ENCODE data around the gene ERI3.

ERI3 gene

DNA sequence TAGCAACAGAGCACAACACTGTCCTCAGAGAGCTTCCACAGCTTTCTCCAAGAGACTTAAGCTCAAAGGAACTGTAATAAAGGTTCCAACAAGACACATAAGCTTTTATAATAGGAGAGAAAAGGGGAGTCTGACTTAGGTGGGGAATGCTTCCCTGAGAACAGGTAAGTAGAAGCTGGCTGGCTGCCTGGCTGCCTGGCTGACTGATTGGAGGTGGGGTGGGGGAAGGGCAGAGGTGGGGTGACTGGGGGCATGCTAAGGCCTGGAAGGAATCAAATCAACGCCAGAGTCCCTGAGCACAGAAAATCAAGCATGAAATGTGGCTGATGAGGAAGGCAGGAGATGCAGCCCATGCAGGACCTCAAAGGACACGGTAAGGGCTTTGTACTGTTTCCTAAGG is 96.0 kb downstream of the ERI3 start:
- DNase-seq = no peak

DNA sequence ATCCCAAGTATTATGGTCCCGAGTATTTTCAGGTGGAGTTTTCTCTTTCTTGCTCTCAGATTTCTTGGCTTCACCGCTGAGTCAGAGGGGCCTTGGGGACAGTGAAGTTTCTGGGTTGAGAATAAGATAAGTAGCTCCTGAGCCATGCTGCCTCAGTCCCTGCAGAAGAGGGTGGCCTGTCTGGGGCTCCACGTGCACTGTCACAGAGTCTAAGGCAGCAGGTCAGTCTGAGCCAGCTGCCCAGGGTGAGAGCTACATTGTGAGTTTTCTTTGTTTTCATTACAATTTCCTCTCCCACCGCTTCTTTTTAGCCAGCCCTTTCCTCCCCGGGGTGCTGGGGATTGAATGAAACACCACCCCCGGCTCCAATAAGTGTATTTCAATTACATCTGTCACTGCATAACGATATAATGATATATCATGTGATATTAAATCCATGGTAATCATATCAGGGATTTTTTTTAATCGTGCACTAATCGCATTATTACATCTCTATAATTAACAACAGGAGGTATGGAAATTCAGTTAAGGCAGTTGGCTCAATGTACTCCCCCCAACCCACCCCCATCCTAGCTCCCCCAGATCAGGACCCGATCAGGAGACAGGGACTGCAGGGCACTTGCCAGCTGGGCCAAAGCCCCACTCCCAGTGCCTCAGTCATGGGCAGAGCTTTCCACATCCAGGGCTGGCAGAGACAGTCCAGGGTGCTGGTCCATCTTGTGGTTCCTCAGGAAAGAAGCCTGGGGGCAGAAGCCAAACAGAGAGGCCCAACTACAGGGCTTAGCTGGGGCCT is 98.1 kb downstream of the ERI3 start:
- DNase-seq = no peak

DNA sequence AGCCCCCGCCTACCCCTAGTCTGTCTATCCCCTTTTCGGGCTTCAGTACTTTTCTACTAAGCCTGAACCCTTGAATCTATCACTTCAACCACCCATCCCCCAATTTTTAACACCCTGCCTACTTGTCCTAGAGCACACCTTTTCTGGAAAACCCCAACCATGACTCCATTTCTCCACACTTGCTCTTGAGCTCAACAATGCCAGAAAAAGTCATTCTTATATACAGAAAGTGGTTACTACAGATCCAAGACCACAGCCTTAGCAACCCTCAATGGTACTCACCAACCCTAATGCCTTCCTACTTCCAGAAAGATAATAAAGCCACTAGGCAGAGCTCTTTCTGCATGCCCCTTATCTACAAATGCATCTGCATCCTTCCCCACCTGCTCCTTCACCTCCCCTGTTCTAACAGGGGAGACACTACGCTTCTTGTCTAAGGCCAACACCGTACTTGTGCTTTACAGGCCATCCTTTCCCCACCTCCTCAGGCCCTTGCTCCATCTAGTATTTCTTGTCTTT is 100.6 kb downstream of the ERI3 start:
- no peak for DNase-seq

DNA sequence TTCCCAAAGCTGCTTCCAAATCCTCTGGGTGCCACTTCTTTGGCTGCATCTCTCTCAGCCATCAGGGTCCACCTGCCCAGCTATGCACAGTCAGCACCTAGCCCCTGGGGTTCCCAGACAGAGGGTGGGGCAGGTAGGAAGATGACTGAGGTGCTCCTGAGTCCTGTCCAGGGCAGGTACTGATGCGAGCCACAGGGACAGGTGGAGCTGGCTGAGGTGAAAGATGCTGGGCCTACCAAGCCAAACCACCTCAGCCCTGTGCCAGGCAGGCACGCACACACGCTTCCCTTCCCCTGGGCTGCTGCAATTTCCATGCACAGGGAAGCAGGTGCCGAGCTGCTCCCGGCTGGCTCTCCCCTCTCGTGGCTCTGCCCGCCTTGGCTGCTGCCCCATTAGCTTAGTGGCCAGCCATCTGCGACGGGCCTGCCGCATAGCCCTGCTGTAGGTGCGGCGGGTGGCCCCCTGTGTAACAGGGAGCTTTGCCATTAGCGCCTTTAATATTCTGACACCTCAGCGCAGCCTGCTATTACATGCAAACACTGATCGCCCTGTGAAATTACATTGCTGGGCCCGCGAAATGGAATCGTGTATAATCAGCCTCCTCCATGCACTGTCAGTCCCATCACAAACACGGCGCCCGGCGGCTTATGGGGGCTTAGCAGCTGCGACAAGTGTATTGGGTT is 102.9 kb downstream of the ERI3 start:
- no peak for DNase-seq

GRCh38 chr1:44251486-44251885 is 103.6 kb downstream of the ERI3 start:
- no peak for DNase-seq

- no peak for DNase-seq
Observed at GRCh38 chr1:44250068-44250781, 104.8 kb downstream of the ERI3 start.

GRCh38 chr1:44249543-44249942 is 105.5 kb downstream of the ERI3 start:
- no peak for DNase-seq

GRCh38 chr1:44246806-44247205 is 108.3 kb downstream of the ERI3 start:
- no peak for DNase-seq

DNA sequence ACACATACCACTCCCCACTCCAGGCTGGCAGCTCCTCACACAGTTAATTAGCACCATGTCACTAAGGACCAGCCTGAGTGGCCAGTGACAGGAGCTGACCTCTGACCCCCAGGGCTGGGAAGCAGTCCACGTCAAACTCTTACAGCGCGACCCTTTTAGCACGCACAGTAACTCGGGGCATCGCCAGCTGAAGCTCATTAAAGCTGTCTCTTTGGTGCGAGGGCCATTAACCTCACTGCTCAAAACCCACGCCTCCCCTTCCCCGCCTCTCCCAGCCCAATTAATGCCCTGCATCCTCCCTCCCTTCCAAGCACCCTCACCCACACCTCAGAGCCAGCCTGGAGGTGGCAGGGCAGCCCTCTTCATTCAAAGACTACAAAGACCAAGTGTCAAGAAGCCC is 110.1 kb downstream of the ERI3 start:
- DNase-seq = no peak

DNA sequence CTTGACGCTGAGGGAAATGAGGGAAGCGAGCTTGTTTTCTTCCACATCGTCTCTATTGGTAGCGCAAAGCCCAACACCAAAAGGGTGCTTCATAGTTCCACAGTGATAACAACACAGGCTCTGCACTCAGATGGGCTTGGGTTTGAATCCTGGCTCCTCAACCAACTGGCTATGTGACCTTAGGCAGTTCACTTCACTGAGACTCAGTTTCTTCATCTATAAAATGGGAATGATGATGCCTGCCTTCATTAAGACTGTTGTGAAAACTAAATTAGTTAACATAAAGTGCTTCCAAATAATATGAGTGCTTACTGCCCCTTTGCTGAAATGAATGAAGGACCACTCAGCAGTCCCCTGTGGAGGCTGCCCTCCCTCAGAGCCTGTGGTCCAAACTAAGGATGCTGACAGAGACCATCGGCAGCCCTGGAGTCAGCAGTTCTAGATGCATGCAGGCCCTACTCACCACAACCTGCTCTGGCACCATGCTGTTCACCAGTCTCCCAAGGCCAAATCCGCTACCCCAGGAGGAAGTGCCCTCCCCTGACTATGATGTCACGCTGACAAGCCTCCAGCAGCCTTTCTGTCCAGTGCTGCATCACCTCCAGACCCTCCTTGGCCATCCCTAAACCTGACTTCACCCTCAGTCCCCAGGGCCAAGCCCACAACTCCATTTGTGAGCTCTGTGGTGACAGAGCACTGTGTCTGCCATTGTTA is 111.1 kb downstream of the ERI3 start:
- DNase-seq = no peak

GRCh38 chr1:44242746-44243145 is 112.3 kb downstream of the ERI3 start:
- DNase-seq = no peak

GRCh38 chr1:44240802-44241671 is 114.0 kb downstream of the ERI3 start:
- DNase-seq = no peak

DNA sequence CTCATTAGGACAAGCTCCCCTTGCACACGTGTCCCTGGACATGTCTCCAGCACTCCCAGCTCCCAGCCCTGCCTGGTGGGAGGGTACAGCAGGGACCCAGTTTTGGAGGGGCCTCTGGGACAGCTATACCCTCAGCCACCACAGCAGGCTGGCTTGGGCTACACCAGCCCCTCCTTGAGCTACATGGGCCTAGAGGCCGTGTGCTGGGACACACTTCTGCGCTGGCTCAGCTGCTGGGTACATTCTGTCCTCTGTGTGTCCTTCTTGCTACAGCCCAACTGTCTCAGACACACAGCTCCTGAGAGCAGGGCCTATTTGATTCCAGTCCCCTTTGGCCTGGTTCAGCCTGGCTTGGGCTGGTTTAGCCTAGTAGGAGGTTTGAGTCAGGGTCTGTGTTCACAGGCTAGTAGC is 115.1 kb downstream of the ERI3 start:
- DNase-seq = no peak

DNA sequence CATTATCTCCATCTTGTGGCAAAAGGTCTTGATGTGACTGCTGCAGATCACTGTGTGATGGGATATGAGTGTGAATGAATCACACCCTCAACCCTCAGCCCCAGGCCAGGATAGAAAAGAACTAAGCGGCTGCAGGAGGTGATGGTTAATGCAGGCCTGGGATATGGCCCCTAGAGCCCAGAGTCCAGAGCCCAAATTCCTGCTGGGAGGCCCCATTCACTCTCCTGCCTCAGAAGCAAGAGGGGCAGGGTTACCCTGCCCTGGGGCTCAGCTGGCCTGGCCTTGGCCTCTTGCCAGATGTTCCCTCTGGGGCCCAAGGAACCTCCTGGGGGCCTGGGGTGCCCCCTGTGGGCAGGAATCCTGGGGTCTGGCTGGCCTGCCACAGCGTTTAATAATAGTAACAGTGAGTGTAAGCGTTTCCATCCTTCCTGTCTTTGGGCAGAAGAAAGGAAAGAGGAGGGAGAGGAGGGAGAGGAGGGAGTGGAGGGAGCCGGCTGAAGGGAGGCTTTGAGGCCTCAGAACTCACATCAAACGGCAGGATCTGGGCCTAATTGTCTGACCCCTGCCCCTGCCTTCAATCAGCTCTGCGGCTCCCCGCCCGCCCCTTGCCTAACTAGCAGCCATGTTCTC is 115.6 kb downstream of the ERI3 start:
- no peak for DNase-seq

DNA sequence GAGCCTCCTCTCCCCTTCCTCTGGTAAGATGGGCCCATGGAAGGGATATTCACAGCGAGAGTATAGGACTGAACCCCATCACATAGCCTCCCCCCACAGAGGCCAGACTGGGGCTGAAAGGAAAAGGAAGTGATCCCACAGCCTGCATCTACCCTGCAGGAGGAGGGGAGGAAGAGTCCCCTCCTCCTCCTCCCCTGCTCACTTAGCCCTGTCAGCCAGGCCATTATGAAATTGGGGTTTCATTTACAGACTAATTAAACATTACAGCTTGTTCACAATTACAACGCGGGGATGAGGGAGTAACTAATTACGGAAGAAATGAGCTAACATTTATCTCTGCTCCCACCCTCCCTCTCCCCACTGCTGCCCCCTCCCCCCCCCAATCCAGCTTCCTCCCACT is 116.4 kb downstream of the ERI3 start:
- no peak for DNase-seq

DNA sequence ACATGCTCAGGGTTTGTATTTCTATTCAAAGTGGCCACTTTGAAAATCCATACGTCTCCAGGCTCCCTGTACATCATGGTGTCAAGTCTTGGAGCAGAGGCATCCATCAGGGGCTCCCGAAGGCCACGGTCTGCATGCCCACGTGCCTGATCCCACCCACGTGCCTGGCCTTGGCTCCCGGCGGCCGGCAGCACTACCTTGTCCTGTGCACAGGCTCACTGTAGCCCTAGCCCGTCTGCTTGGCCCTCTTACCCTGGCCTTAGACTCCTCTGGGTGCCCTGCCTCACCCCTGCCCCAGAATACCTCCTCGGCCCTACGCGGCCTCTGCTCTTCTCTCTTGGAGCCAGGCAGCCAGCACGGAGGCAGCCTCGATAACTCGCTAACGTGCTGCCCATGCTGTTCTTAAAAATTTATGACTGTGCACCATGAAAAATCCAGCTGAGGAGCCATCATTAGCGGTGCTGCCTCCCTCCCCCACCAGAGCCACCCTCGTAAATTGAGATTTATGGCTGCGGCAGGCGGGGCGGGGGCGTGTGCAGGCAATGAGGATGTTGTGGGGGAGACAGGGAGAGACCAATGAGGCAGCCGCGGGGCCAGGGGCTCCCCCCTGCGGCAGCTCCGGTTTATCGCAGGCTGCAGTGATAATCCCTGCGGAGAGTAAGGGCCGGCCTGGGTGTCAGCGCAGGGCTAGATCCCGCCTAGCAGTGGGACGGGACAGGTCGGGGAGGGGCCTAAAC is 117.2 kb downstream of the ERI3 start:
- DNase-seq = no peak

GRCh38 chr1:44236490-44237272 is 118.4 kb downstream of the ERI3 start:
- DNase-seq = no peak

GRCh38 chr1:44235808-44236207 is 119.2 kb downstream of the ERI3 start:
- DNase-seq = no peak

GRCh38 chr1:44233593-44233992 is 121.5 kb downstream of the ERI3 start:
- no peak for DNase-seq

DNA sequence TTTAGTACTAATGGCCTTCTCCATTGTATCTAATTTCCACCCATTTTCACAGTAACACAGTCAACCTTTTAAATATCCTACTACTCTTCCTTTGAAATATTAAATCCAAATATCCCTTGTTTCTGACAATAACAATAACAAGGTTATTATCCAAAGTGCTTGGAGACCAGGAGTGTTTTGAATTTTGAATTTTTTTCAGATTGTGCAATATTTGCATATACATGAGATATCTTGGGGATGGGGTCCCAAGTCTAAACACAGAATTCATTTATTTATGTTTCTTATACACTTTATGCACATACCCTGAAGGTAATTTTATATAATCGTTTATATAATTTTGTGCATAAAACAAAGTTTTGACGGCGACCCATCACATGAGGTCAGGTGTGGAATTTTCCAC is 124.3 kb downstream of the ERI3 start:
- DNase-seq = no peak

Data from activated effector memory CD4-positive, alpha-beta T cell treated with Interleukin-2 at 50 U/mL for 16 hours (primary cell).